HL-60 (cell line): ENCODE data around the gene CSF2RB.

Experiments used
- POLR2AphosphoS5 ChIP-seq: IDR thresholded peaks from 2 replicates; pipeline ENCODE4 v1.6.1; 2012; ENCODE audit warnings: low read depth
- TF ChIP-seq, protein P1 (sequence below): IDR thresholded peaks from one replicate; pipeline ENCODE4 v1.5.1; 2011; ENCODE audit warnings: low read length, control low read depth, inconsistent platforms; ENCODE audit not compliant: insufficient read depth
- TF ChIP-seq, protein P2 (sequence below): IDR thresholded peaks from 2 replicates; pipeline ENCODE4 v1.6.1; 2012; ENCODE audit warnings: low read depth; ENCODE audit not compliant: insufficient replicate concordance

DNA sequence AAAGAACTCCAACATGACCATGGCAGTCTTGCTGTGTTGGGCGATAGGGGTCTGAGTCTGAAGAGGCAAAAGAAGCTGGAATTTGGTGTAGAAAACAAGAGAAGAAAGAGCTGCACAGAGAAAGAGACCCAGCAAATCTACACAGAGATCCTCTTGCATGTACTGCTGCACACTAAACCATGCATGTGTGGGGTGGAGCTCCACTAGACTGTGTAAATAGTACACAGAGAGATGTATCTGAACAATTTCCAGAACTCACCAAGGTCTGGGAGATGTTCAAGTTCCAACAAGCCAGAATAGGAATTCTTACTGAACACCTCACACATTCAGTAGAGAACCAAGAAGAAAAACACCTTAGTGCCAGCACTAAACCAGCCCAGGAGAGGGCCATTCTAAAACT lies 42.3 kb downstream of the CSF2RB start:
- no peak for TF ChIP-seq POLR2AphosphoS5
- TF ChIP-seq, protein P1, sequence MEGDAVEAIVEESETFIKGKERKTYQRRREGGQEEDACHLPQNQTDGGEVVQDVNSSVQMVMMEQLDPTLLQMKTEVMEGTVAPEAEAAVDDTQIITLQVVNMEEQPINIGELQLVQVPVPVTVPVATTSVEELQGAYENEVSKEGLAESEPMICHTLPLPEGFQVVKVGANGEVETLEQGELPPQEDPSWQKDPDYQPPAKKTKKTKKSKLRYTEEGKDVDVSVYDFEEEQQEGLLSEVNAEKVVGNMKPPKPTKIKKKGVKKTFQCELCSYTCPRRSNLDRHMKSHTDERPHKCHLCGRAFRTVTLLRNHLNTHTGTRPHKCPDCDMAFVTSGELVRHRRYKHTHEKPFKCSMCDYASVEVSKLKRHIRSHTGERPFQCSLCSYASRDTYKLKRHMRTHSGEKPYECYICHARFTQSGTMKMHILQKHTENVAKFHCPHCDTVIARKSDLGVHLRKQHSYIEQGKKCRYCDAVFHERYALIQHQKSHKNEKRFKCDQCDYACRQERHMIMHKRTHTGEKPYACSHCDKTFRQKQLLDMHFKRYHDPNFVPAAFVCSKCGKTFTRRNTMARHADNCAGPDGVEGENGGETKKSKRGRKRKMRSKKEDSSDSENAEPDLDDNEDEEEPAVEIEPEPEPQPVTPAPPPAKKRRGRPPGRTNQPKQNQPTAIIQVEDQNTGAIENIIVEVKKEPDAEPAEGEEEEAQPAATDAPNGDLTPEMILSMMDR = no peak
- TF ChIP-seq, protein P2, sequence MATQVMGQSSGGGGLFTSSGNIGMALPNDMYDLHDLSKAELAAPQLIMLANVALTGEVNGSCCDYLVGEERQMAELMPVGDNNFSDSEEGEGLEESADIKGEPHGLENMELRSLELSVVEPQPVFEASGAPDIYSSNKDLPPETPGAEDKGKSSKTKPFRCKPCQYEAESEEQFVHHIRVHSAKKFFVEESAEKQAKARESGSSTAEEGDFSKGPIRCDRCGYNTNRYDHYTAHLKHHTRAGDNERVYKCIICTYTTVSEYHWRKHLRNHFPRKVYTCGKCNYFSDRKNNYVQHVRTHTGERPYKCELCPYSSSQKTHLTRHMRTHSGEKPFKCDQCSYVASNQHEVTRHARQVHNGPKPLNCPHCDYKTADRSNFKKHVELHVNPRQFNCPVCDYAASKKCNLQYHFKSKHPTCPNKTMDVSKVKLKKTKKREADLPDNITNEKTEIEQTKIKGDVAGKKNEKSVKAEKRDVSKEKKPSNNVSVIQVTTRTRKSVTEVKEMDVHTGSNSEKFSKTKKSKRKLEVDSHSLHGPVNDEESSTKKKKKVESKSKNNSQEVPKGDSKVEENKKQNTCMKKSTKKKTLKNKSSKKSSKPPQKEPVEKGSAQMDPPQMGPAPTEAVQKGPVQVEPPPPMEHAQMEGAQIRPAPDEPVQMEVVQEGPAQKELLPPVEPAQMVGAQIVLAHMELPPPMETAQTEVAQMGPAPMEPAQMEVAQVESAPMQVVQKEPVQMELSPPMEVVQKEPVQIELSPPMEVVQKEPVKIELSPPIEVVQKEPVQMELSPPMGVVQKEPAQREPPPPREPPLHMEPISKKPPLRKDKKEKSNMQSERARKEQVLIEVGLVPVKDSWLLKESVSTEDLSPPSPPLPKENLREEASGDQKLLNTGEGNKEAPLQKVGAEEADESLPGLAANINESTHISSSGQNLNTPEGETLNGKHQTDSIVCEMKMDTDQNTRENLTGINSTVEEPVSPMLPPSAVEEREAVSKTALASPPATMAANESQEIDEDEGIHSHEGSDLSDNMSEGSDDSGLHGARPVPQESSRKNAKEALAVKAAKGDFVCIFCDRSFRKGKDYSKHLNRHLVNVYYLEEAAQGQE = no peak
